Measurements from ENCODE around the gene RGS6. TPM values are rescaled to one million over a fixed set of nuclear protein-coding genes. Genes with fewer than 3 reads are reported as not detected.

Gene RGS6
- total and polyA plus RNA-seq, 4 donors, result 0.06 to 5.3 (median 0.17) TPM; not detected in 1

DNA sequence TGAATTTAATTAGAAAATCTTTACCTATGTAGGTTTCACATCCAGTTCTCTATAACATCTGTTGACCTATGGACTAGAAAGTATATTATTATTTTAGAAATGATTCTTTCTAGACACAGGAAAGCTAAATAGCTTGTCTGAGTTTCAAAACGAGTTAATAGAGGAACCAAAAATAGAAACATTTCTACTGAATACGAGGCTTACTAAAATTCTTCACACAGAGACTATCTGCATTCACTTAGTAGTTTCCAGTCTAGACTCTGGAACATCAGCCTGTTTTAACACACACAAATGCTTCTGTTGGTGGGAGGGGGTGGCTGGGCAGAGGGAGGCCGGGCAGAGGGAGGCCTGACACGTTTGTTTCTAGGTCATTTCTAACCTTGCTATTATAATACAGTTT lies 29.7 kb downstream of the RGS6 start:
- Histone ChIP-seq H3K4me1 (ENCODE audit: control insufficient read depth in 4 of 4, insufficient read depth in 4 of 4, low read length in 3 of 4) (no peaks in the 10 kb centered on the region), H3K4me3 (ENCODE audit: low read depth in 1 of 3, low read length in 3 of 3) (no peak overlapping the region), H3K27me3 (ENCODE audit: control insufficient read depth in 4 of 4, insufficient read depth in 4 of 4, low read length in 3 of 4) (no peaks in the 10 kb centered on the region), H3K9me3 (ENCODE audit: control insufficient read depth in 4 of 4, low read length in 3 of 4) (no peaks in the 10 kb centered on the region), H3K27ac (ENCODE audit: low read depth in 1 of 2, low read length in 2 of 2) (no peak overlapping the region), H3K9ac (ENCODE audit: low read depth in 1 of 2, low read length in 2 of 2) (no peak overlapping the region), H3K36me3 (ENCODE audit: control insufficient read depth in 4 of 4, insufficient read depth in 3 of 4, low read depth in 1 of 4, low read length in 3 of 4) (no peaks in the 10 kb centered on the region)
- 42% methylated on average over 4 of the region's 4 CpGs for WGBS
- TF ChIP-seq EGR1 (IDR thresholded peaks at IDR 0.05; ENCODE audit: low read depth in 2 of 2), result no peak
- no peak for TF ChIP-seq ZBTB33 (IDR thresholded peaks at IDR 0.05)
- TF ChIP-seq SP1 (IDR thresholded peaks at IDR 0.05), result no peak
- DNase-seq (ENCODE audit: low spot score), result no peak

GRCh38 chr14:71964716-71965115 lies 32.5 kb downstream of the RGS6 start:
- H3K9me3 ChIP-seq (ENCODE audit: control insufficient read depth in 4 of 4, low read length in 3 of 4), result no peaks in the 10 kb centered on the region
- peaks cover 0 to 4% (median 0%) of the 10 kb centered on the region in 4 donors for H3K27me3 ChIP-seq (ENCODE audit: control insufficient read depth in 4 of 4, insufficient read depth in 4 of 4, low read length in 3 of 4)
- 53% methylated on average over 7 of the region's 7 CpGs for WGBS
- no peak overlapping the region for H3K27ac ChIP-seq (ENCODE audit: low read depth in 1 of 2, low read length in 2 of 2)
- H3K4me1 ChIP-seq (ENCODE audit: control insufficient read depth in 4 of 4, insufficient read depth in 4 of 4, low read length in 3 of 4), result no peaks in the 10 kb centered on the region
- no peak overlapping the region for H3K4me3 ChIP-seq (ENCODE audit: low read depth in 1 of 3, low read length in 3 of 3)
- TF ChIP-seq RXRA (IDR thresholded peaks at IDR 0.05) (no peak), NR2F2 (IDR thresholded peaks at IDR 0.05) (no peak)
- H3K9ac ChIP-seq (ENCODE audit: low read depth in 1 of 2, low read length in 2 of 2), result no peak overlapping the region
- no peaks in the 10 kb centered on the region for H3K36me3 ChIP-seq (ENCODE audit: control insufficient read depth in 4 of 4, insufficient read depth in 3 of 4, low read depth in 1 of 4, low read length in 3 of 4)
- DNase-seq (ENCODE audit: low spot score), result peak; percentile 48

- TF ChIP-seq RXRA (IDR thresholded peaks at IDR 0.05) (no peak), FOXA2 (IDR thresholded peaks at IDR 0.05) (no peak), FOXA1 (IDR thresholded peaks at IDR 0.05) (no peak), EGR1 (IDR thresholded peaks at IDR 0.05; ENCODE audit: low read depth in 2 of 2) (no peak), HNF4G (IDR thresholded peaks at IDR 0.05) (no peak), NR2F2 (IDR thresholded peaks at IDR 0.05) (no peak)
- TF ChIP-seq, protein P1, sequence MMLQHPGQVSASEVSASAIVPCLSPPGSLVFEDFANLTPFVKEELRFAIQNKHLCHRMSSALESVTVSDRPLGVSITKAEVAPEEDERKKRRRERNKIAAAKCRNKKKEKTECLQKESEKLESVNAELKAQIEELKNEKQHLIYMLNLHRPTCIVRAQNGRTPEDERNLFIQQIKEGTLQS (IDR thresholded peaks at IDR 0.05), result no peak
- Histone ChIP-seq H3K27me3 (ENCODE audit: control insufficient read depth in 4 of 4, insufficient read depth in 4 of 4, low read length in 3 of 4) (peaks cover 0 to 4% (median 0%) of the 10 kb centered on the region in 4 donors), H3K4me3 (ENCODE audit: low read depth in 1 of 3, low read length in 3 of 3) (no peak overlapping the region), H3K27ac (ENCODE audit: low read depth in 1 of 2, low read length in 2 of 2) (no peak overlapping the region), H3K9ac (ENCODE audit: low read depth in 1 of 2, low read length in 2 of 2) (no peak overlapping the region), H3K36me3 (ENCODE audit: control insufficient read depth in 4 of 4, insufficient read depth in 3 of 4, low read depth in 1 of 4, low read length in 3 of 4) (no peaks in the 10 kb centered on the region), H3K4me1 (ENCODE audit: control insufficient read depth in 4 of 4, insufficient read depth in 4 of 4, low read length in 3 of 4) (no peaks in the 10 kb centered on the region), H3K9me3 (ENCODE audit: control insufficient read depth in 4 of 4, low read length in 3 of 4) (no peaks in the 10 kb centered on the region)
- WGBS, result 68% methylated on average over 2 of the region's 2 CpGs
- no peak for DNase-seq (ENCODE audit: low spot score)
These were observed 34.3 kb downstream of the RGS6 start for GRCh38 chr14:71966528-71966927.

DNA sequence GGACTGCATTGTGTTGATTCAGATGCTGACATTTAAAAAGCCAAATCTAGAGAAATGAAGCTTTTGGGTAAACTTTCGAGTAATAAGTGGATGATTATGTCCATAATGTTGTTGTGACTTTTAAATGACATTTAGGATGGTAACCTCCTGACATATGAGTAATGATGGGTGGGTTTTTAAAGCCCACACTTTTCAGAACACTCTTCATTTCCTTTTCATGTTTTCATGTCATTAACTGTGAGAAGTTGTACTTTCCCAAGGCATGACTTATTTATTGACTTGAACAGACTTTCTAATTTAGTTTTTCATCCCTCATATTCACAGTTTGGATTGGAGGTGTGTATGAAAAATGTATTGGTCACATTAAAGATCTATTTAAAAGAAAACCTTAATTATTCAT lies 35.5 kb downstream of the RGS6 start:
- Histone ChIP-seq H3K9me3 (ENCODE audit: control insufficient read depth in 4 of 4, low read length in 3 of 4) (no peaks in the 10 kb centered on the region), H3K27me3 (ENCODE audit: control insufficient read depth in 4 of 4, insufficient read depth in 4 of 4, low read length in 3 of 4) (peaks cover 0 to 4% (median 0%) of the 10 kb centered on the region in 4 donors), H3K36me3 (ENCODE audit: control insufficient read depth in 4 of 4, insufficient read depth in 3 of 4, low read depth in 1 of 4, low read length in 3 of 4) (no peaks in the 10 kb centered on the region), H3K27ac (ENCODE audit: low read depth in 1 of 2, low read length in 2 of 2) (no peak overlapping the region), H3K9ac (ENCODE audit: low read depth in 1 of 2, low read length in 2 of 2) (no peak overlapping the region), H3K4me3 (ENCODE audit: low read depth in 1 of 3, low read length in 3 of 3) (no peak overlapping the region), H3K4me1 (ENCODE audit: control insufficient read depth in 4 of 4, insufficient read depth in 4 of 4, low read length in 3 of 4) (no peaks in the 10 kb centered on the region)
- TF ChIP-seq GABPA (IDR thresholded peaks at IDR 0.05 in 1 of 2, conservative IDR thresholded peaks at IDR 0.05 in 1 of 2) (no peak), FOXA2 (IDR thresholded peaks at IDR 0.05) (no peak)
- TF ChIP-seq, protein P2, sequence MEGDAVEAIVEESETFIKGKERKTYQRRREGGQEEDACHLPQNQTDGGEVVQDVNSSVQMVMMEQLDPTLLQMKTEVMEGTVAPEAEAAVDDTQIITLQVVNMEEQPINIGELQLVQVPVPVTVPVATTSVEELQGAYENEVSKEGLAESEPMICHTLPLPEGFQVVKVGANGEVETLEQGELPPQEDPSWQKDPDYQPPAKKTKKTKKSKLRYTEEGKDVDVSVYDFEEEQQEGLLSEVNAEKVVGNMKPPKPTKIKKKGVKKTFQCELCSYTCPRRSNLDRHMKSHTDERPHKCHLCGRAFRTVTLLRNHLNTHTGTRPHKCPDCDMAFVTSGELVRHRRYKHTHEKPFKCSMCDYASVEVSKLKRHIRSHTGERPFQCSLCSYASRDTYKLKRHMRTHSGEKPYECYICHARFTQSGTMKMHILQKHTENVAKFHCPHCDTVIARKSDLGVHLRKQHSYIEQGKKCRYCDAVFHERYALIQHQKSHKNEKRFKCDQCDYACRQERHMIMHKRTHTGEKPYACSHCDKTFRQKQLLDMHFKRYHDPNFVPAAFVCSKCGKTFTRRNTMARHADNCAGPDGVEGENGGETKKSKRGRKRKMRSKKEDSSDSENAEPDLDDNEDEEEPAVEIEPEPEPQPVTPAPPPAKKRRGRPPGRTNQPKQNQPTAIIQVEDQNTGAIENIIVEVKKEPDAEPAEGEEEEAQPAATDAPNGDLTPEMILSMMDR (IDR thresholded peaks at IDR 0.05; ENCODE audit: low read depth, low read length, missing input control), result no peak
- 41% methylated on average over 1 of the region's 1 CpG for WGBS
- no peak for DNase-seq (ENCODE audit: low spot score)
